HL-60 (cell line): ENCODE data around the gene SERPINE1.

Experiments used
- DNase-seq, 2 experiments: peaks; one replicate each; pipeline ENCODE4 v3.0.0-alpha.2; 2010 to 2020; ENCODE audit warnings: low read depth in 1 of 2, low spot score in 1 of 2
- H3K27ac ChIP-seq: fragments of 250-450 bp; sonication (Bioruptor Pico); replicated peaks from 2 replicates; pipeline ENCODE4 v1.5.1; 2020; ENCODE audit warnings: mild to moderate bottlenecking, moderate library complexity
- H3K27me3 ChIP-seq: fragments of 250-450 bp; sonication (Bioruptor Pico); 2 replicates; pipeline ENCODE4 v1.5.1; 2021; ENCODE audit warnings: mild to moderate bottlenecking, moderate library complexity; ENCODE audit not compliant: insufficient read depth, poor library complexity, severe bottlenecking
- H3K4me3 ChIP-seq: replicated peaks from 2 replicates; pipeline ENCODE4 v1.5.1; 2011; ENCODE audit warnings: mild to moderate bottlenecking, control low read depth, low read length; ENCODE audit not compliant: insufficient read depth
- CTCF ChIP-seq: IDR thresholded peaks from one replicate; pipeline ENCODE4 v1.5.1; 2011; ENCODE audit warnings: low read length, control low read depth, inconsistent platforms; ENCODE audit not compliant: insufficient read depth
- GABPA ChIP-seq: IDR thresholded peaks from 2 replicates; pipeline ENCODE4 v1.6.1; 2012; ENCODE audit warnings: low read depth
- POLR2AphosphoS5 ChIP-seq: IDR thresholded peaks from 2 replicates; pipeline ENCODE4 v1.6.1; 2012; ENCODE audit warnings: low read depth
- REST ChIP-seq: IDR thresholded peaks from 2 replicates; pipeline ENCODE4 v1.6.1; 2012; ENCODE audit warnings: low read depth; ENCODE audit not compliant: insufficient replicate concordance
- SPI1 ChIP-seq: IDR thresholded peaks from 2 replicates; pipeline ENCODE4 v1.6.1; 2012; ENCODE audit warnings: low read depth, mild to moderate bottlenecking, borderline replicate concordance
- long read RNA-seq: library from polyadenylated mRNA; unstranded; transcript quantifications from one replicate; pipeline ENCODE4 v2.0.0, GENCODE V29; 2020

SERPINE1 gene
- long read RNA-seq = 0 reads

GRCh38 chr7:101126651-101127459, at the start of gene SERPINE1:
Gene SERPINE1, plus strand, starts transcription at chr7:101127104. Its CDS starts 1,290 bp downstream, at chr7:101128394.
- Histone ChIP-seq H3K27me3 (peaks cover 6% of the 10 kb centered on the region), H3K4me3 (no peak within 1 kb of the TSS), H3K27ac (no peak within 1 kb of the TSS)
- peak; percentile 26 to 43 for DNase-seq
- no peak for TF ChIP-seq SPI1
- TF ChIP-seq GABPA = no peak
- TF ChIP-seq CTCF = no peak
- TF ChIP-seq REST = no peak
- TF ChIP-seq POLR2AphosphoS5 = no peak

GRCh38 chr7:101077303-101078086, 49.4 kb upstream of the SERPINE1 start:
- Histone ChIP-seq H3K27ac (no peak overlapping the region), H3K4me3 (no peak overlapping the region), H3K27me3 (no peaks in the 10 kb centered on the region)
- DNase-seq = peak; percentile 47 to 85
- no peak for TF ChIP-seq GABPA
- TF ChIP-seq CTCF = peak; percentile 73
- TF ChIP-seq REST = no peak
- no peak for TF ChIP-seq POLR2AphosphoS5
- 0 out of 2 replicates have a peak, but pooled peaks have one; percentile 8 for TF ChIP-seq SPI1

- DNase-seq = peak; percentile 10 to 35
- TF ChIP-seq GABPA = no peak
- TF ChIP-seq POLR2AphosphoS5 = no peak
- no peak for TF ChIP-seq CTCF
- peak; percentile 66; the same call in 1 of the 2 replicates for TF ChIP-seq SPI1
- no peak for TF ChIP-seq REST
- H3K27me3 ChIP-seq = no peaks in the 10 kb centered on the region
- H3K27ac ChIP-seq = no peak overlapping the region; the same call in 1 of the 2 replicates
- no peak overlapping the region for H3K4me3 ChIP-seq
Observed at GRCh38 chr7:101081432-101081831, 45.5 kb upstream of the SERPINE1 start.
